ENCODE measurements around the gene TIMM29. TPM values are rescaled to one million over a fixed set of nuclear protein-coding genes. Genes with fewer than 3 reads are reported as not detected.

The TIMM29 gene
- total and polyA plus RNA-seq, 9 of the 15 experiments (the other 6 are each of a cell fraction or from before 2014, with no cell fraction given): 2.4 to 29.4 (median 16.3) TPM

DNA sequence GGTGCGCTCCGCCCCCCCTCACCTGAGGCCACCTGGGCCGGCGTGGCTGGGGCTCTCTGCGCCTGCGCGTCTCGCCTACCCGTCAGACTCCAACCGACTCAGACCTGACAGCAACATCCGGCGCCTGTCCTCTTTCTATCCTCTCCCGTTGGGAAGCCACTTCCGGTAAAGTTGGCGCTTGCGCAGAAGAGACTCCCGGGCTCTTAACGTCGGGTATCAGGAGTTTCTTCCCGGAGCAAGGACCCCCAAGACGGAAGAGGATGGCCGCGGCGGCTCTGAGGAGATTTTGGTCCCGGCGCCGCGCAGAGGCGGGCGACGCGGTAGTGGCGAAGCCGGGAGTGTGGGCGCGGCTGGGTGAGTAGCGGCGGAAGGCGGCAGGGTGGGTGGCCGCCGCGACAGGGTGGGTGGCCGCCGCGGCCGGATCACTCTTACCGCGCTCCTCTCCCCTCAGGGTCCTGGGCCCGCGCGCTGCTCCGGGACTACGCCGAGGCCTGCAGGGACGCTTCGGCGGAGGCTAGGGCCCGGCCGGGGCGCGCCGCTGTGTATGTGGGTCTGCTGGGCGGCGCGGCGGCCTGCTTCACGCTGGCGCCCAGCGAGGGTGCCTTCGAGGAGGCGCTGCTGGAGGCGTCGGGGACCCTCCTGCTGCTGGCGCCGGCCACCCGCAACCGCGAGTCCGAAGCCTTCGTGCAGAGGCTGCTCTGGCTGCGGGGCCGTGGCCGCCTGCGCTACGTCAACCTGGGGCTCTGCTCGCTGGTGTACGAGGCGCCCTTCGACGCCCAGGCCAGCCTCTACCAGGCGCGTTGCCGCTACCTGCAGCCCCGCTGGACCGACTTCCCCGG is at the start of gene TIMM29, which contains the start of gene YIPF2 (continued):
- TF ChIP-seq, protein P1, sequence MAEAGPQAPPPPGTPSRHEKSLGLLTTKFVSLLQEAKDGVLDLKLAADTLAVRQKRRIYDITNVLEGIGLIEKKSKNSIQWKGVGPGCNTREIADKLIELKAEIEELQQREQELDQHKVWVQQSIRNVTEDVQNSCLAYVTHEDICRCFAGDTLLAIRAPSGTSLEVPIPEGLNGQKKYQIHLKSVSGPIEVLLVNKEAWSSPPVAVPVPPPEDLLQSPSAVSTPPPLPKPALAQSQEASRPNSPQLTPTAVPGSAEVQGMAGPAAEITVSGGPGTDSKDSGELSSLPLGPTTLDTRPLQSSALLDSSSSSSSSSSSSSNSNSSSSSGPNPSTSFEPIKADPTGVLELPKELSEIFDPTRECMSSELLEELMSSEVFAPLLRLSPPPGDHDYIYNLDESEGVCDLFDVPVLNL (CRISPR knock-in tag; IDR thresholded peaks at IDR 0.05; ENCODE audit: low read depth): no peak
- TF ChIP-seq, protein P2, sequence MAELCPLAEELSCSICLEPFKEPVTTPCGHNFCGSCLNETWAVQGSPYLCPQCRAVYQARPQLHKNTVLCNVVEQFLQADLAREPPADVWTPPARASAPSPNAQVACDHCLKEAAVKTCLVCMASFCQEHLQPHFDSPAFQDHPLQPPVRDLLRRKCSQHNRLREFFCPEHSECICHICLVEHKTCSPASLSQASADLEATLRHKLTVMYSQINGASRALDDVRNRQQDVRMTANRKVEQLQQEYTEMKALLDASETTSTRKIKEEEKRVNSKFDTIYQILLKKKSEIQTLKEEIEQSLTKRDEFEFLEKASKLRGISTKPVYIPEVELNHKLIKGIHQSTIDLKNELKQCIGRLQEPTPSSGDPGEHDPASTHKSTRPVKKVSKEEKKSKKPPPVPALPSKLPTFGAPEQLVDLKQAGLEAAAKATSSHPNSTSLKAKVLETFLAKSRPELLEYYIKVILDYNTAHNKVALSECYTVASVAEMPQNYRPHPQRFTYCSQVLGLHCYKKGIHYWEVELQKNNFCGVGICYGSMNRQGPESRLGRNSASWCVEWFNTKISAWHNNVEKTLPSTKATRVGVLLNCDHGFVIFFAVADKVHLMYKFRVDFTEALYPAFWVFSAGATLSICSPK (IDR thresholded peaks at IDR 0.05; ENCODE audit: borderline replicate concordance): no peak
- TF ChIP-seq ZNF766 (CRISPR knock-in tag; conservative IDR thresholded peaks at IDR 0.05) (no peak), CTBP1 (IDR thresholded peaks at IDR 0.05; ENCODE audit: borderline replicate concordance) (peak; percentile 70), ZNF217 (CRISPR knock-in tag; IDR thresholded peaks at IDR 0.05) (no peak), SMARCB1 (IDR thresholded peaks at IDR 0.05; ENCODE audit: insufficient read length, low read depth) (no peak), ZNF133 (CRISPR knock-in tag; IDR thresholded peaks at IDR 0.05) (no peak), U2AF1 (optimal IDR thresholded peaks at IDR 0.05; ENCODE audit: low read depth, low read length) (no peak), ZNF140 (CRISPR knock-in tag; IDR thresholded peaks at IDR 0.05) (no peak), ZKSCAN3 (CRISPR knock-in tag; IDR thresholded peaks at IDR 0.05) (no peak), ZNF184 (CRISPR knock-in tag; IDR thresholded peaks at IDR 0.05) (no peak), LCOR (CRISPR knock-in tag; IDR thresholded peaks at IDR 0.05) (0 out of 2 replicates have a peak, but pooled peaks have one; percentile 35), ZNF134 (CRISPR knock-in tag; conservative IDR thresholded peaks at IDR 0.05) (no peak), PHF21A (IDR thresholded peaks at IDR 0.05; ENCODE audit: borderline replicate concordance, low read depth) (no peak), PPARD (CRISPR knock-in tag; IDR thresholded peaks at IDR 0.05) (no peak), NFE2 (IDR thresholded peaks at IDR 0.05; ENCODE audit: low read depth) (no peak), ZNF124 (CRISPR knock-in tag; IDR thresholded peaks at IDR 0.05) (no peak)
- TF ChIP-seq, protein P3, sequence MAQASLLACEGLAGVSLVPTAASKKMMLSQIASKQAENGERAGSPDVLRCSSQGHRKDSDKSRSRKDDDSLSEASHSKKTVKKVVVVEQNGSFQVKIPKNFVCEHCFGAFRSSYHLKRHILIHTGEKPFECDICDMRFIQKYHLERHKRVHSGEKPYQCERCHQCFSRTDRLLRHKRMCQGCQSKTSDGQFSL (CRISPR knock-in tag; IDR thresholded peaks at IDR 0.05): no peak; the same call in none of the 2 replicates
- TF ChIP-seq, protein P3 (tag; IDR thresholded peaks at IDR 0.05): no peak; a peak in 1 of 4 replicates
- TF ChIP-seq, protein P4, sequence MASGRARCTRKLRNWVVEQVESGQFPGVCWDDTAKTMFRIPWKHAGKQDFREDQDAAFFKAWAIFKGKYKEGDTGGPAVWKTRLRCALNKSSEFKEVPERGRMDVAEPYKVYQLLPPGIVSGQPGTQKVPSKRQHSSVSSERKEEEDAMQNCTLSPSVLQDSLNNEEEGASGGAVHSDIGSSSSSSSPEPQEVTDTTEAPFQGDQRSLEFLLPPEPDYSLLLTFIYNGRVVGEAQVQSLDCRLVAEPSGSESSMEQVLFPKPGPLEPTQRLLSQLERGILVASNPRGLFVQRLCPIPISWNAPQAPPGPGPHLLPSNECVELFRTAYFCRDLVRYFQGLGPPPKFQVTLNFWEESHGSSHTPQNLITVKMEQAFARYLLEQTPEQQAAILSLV (tag; IDR thresholded peaks at IDR 0.05): no peak
- TF ChIP-seq, protein P5, sequence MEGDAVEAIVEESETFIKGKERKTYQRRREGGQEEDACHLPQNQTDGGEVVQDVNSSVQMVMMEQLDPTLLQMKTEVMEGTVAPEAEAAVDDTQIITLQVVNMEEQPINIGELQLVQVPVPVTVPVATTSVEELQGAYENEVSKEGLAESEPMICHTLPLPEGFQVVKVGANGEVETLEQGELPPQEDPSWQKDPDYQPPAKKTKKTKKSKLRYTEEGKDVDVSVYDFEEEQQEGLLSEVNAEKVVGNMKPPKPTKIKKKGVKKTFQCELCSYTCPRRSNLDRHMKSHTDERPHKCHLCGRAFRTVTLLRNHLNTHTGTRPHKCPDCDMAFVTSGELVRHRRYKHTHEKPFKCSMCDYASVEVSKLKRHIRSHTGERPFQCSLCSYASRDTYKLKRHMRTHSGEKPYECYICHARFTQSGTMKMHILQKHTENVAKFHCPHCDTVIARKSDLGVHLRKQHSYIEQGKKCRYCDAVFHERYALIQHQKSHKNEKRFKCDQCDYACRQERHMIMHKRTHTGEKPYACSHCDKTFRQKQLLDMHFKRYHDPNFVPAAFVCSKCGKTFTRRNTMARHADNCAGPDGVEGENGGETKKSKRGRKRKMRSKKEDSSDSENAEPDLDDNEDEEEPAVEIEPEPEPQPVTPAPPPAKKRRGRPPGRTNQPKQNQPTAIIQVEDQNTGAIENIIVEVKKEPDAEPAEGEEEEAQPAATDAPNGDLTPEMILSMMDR (IDR thresholded peaks at IDR 0.05 in 2 of 3, conservative IDR thresholded peaks at IDR 0.05 in 1 of 3; ENCODE audit: insufficient read depth in 2 of 3, low read depth in 1 of 3, low read length in 3 of 3): no peak; a peak in 1 of 6 replicates

All from K562 (cell line).